ENCODE data around the gene CRISPLD2.

DNA sequence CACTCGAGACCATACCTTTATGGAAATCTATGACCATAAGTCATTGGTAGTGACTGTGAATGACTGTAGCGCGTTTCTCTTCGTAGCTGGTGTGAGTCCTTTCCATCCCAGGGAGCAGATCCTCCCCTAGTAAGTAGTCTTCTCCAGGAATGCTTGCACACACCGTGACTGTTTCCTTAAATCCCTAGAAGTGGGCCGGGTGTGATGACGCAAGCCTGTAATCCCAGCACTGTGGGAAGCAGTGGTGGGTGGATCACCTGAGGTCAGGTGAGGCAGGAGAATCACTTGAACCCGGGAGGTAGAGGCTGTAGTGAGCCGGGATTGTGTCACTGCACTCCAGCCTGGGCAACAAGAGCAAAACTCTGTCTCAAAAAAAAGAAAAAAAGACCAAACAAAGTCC is 70.6 kb downstream of the CRISPLD2 start:
- TF ChIP-seq GATA2 (IDR thresholded peaks at IDR 0.05; ENCODE audit: low read depth, low read length), result no peak
- no peak for TF ChIP-seq GATA3 (IDR thresholded peaks at IDR 0.05; ENCODE audit: low read depth, low read length)
